Endodermal cell (in vitro differentiated cells): ENCODE data around the gene HIBADH. TPM values are rescaled to one million over a fixed set of nuclear protein-coding genes. Genes with fewer than 3 reads are reported as not detected.
A peak's percentile ranks its signal among the peaks of the same experiment; 100 is the strongest.

Experiments used
- DNase-seq: peaks from one replicate; pipeline ENCODE4 v3.0.0-alpha.2; 2017
- H3K27ac ChIP-seq: 2 replicates; pipeline ENCODE4 v1.5.1; 2013; ENCODE audit warnings: mild to moderate bottlenecking, low read depth, low read length, moderate library complexity
- H3K27me3 ChIP-seq: 2 replicates; pipeline ENCODE4 v1.6.1; 2013; ENCODE audit warnings: mild to moderate bottlenecking, low read length, moderate library complexity; ENCODE audit not compliant: insufficient read depth, control insufficient read depth, poor library complexity, severe bottlenecking
- H3K36me3 ChIP-seq: 2 replicates; pipeline ENCODE4 v1.7.0; 2013; ENCODE audit warnings: mild to moderate bottlenecking, low read length, moderate library complexity; ENCODE audit not compliant: control insufficient read depth, insufficient read depth
- H3K4me1 ChIP-seq: one replicate; pipeline ENCODE4 v1.7.0; 2013; ENCODE audit warnings: low read length; ENCODE audit not compliant: control insufficient read depth, insufficient read depth
- H3K4me3 ChIP-seq: 2 replicates; pipeline ENCODE4 v1.5.1; 2013; ENCODE audit warnings: mild to moderate bottlenecking, low read length, moderate library complexity
- H3K9ac ChIP-seq: 2 replicates; pipeline ENCODE4 v1.6.1; 2013; ENCODE audit warnings: mild to moderate bottlenecking, low read length, moderate library complexity; ENCODE audit not compliant: poor library complexity, severe bottlenecking; ENCODE audit errors: extremely low read depth
- H3K9me3 ChIP-seq: 2 replicates; pipeline ENCODE4 v1.6.1; 2013; ENCODE audit warnings: mild to moderate bottlenecking, low read length, moderate library complexity; ENCODE audit not compliant: control insufficient read depth
- H3K27ac Mint-ChIP-seq: 2 replicates; pipeline ENCODE4 v1.8.0; 2020; ENCODE audit warnings: mixed read lengths
- H3K27me3 Mint-ChIP-seq: 2 replicates; pipeline ENCODE4 v1.8.0; 2021; ENCODE audit warnings: mild to moderate bottlenecking, mixed read lengths; ENCODE audit not compliant: insufficient read depth
- H3K36me3 Mint-ChIP-seq: 2 replicates; pipeline ENCODE4 v1.8.0; 2020; ENCODE audit warnings: low read depth, mixed read lengths
- H3K4me1 Mint-ChIP-seq: 2 replicates; pipeline ENCODE4 v1.8.0; 2020; ENCODE audit warnings: mixed read lengths
- H3K4me3 Mint-ChIP-seq: 2 replicates; pipeline ENCODE4 v1.8.0; 2020; ENCODE audit warnings: mild to moderate bottlenecking, moderate library complexity, mixed read lengths
- H3K9me3 Mint-ChIP-seq: 2 replicates; pipeline ENCODE4 v1.8.0; 2020; ENCODE audit warnings: mild to moderate bottlenecking, mixed read lengths
- CTCF ChIP-seq: fragments of 200-600 bp; sonication (generic); conservative IDR thresholded peaks from 2 replicates; pipeline ENCODE4 v1.5.0; 2021; ENCODE audit warnings: antibody characterized with exemption, mild to moderate bottlenecking
- WGBS, 2 experiments: methylation state at CpG; one replicate each; pipeline versions ENCODE4 v1.1.5 to v1.1.7; 2013; ENCODE audit warnings: missing lambda C conversion rate in 2 of 2, mixed read lengths in 1 of 2; ENCODE audit not compliant: insufficient coverage in 1 of 2, insufficient read length in 1 of 2; 5-methylcytosine and 5-hydroxymethylcytosine counted together
- total RNA-seq, 2 donors: library from RNA; stranded (reverse); fragmentation: NEBNext Ultra II Directional in 1 of 2; extraction: Animal tissue kit (Norgen Biotek cat#: 25700) in 1 of 2; gene quantifications; 2 replicates in 1 of 2; 3 replicates in 1 of 2; pipeline ENCODE4 v1.2.1, GENCODE V29; 2021

HIBADH gene
- total RNA-seq, 2 donors from 2014 or later, result 48.3 to 78.1 TPM

DNA sequence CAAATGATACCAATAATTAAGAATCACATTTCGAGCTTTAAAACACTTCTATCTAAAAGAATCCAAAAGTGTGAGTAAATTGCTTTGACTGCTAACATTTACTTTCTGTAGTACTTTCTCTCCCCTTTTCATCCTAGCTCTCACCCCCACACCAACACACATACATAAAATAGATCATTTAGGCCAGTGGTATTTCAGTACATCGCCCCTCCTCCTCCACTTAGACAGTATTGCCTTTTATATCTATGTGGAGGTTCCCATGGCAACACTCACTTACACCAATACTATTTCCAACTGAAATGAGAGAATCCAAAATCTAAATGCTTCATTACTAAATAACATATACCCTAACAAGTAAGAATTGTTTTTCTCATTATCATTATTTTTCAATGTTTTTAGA is 58.9 kb downstream of the HIBADH start:
- Histone ChIP-seq H3K27ac (peak overlapping the region; percentile 89), H3K4me1 (peaks cover 25% of the 10 kb centered on the region), H3K9me3 (no peaks in the 10 kb centered on the region), H3K36me3 (no peaks in the 10 kb centered on the region), H3K4me3 (no peak overlapping the region), H3K27me3 (no peaks in the 10 kb centered on the region), H3K9ac (no peak overlapping the region)
- H3K9me3 Mint-ChIP-seq, result peaks cover 2% of the 10 kb centered on the region
- no peaks in the 10 kb centered on the region for H3K27me3 Mint-ChIP-seq
- H3K4me3 Mint-ChIP-seq, result peak overlapping the region; percentile 39
- peaks cover 64% of the 10 kb centered on the region for H3K4me1 Mint-ChIP-seq
- no peak for DNase-seq
- 51 to 57% methylated on average over 1 to 2 of the region's 2 CpGs for WGBS, 2 experiments
- H3K36me3 Mint-ChIP-seq, result peaks cover 6% of the 10 kb centered on the region
- TF ChIP-seq CTCF, result no peak
- H3K27ac Mint-ChIP-seq, result peak overlapping the region; percentile 2

DNA sequence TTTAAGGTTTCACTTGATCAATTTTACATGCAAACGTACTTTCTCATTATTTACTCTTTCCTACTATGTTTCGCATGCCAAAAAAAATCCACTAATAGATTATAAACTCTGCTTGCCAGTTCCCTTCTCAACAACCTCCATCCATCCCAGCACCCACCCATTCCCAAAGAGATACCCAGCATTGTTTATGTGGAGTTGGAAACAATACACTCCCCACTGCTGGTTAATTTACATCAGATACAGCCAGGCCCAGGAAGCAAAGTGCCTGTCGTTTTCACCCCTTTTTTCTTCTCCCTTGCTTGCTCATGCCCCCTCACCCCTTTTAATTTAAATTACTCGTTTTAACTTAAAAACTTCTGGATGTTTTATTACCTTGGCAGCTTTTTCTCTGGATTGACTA is 59.9 kb downstream of the HIBADH start:
- Histone ChIP-seq H3K9me3 (no peaks in the 10 kb centered on the region), H3K27ac (peak overlapping the region; percentile 45), H3K4me3 (peak overlapping the region; percentile 24), H3K27me3 (no peaks in the 10 kb centered on the region), H3K4me1 (peaks cover 19% of the 10 kb centered on the region), H3K36me3 (no peaks in the 10 kb centered on the region), H3K9ac (no peak overlapping the region)
- 1 to 10% methylated on average over 2 to 4 of the region's 4 CpGs for WGBS, 2 experiments
- Mint-ChIP-seq H3K36me3 (peaks cover 9% of the 10 kb centered on the region), H3K9me3 (peaks cover 2% of the 10 kb centered on the region), H3K27me3 (no peaks in the 10 kb centered on the region), H3K4me3 (peak overlapping the region; percentile 39), H3K4me1 (peaks cover 57% of the 10 kb centered on the region), H3K27ac (peak overlapping the region; percentile 70)
- TF ChIP-seq CTCF, result no peak
- peak; percentile 80 for DNase-seq

DNA sequence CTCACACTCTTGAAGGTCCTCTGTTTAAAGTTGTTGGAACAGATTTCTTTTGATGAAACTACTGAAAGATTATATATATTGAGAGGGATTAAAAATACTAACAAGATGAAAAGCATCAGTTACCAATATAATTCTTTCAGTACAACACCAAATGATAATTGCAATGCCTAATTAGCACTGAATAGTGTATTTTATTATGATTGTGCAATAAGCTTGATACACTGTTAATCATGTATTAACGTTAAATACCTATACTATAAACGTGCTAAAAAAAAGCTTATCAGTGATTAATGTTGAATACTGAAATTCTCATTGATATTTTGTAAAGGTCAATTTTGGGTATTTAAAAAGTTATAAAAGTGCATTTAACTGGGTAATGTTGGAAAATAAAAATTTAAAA is 61.5 kb downstream of the HIBADH start:
- no peaks in the 10 kb centered on the region for H3K9me3 ChIP-seq
- H3K27me3 ChIP-seq, result no peaks in the 10 kb centered on the region

More for the DNA sequence above, 61.5 kb downstream of the HIBADH start:
- H3K4me1 ChIP-seq, result peaks cover 10% of the 10 kb centered on the region
- peaks cover 9% of the 10 kb centered on the region for H3K36me3 Mint-ChIP-seq
- H3K4me3 ChIP-seq, result no peak overlapping the region
- H3K27me3 Mint-ChIP-seq, result no peaks in the 10 kb centered on the region
- H3K4me3 Mint-ChIP-seq, result no peak overlapping the region
- H3K9me3 Mint-ChIP-seq, result peaks cover 2% of the 10 kb centered on the region
- no peak for TF ChIP-seq CTCF
- 96% methylated on average over 2 of the region's 2 CpGs; no CpG with 5 or more reads in 1 of the 2 experiments for WGBS, 2 experiments
- H3K4me1 Mint-ChIP-seq, result peaks cover 44% of the 10 kb centered on the region
- DNase-seq, result no peak
- no peak overlapping the region for H3K9ac ChIP-seq
- H3K36me3 ChIP-seq, result no peaks in the 10 kb centered on the region
- H3K27ac ChIP-seq, result no peak overlapping the region
- H3K27ac Mint-ChIP-seq, result no peak overlapping the region
